PC-9 (cell line): Measurements from ENCODE around the gene NUCB2. TPM values are rescaled to one million over a fixed set of nuclear protein-coding genes. Genes with fewer than 3 reads are reported as not detected.

Source experiments
- BruUV-seq: library from RNA; stranded (reverse); fragments of 400-500 nt; replicated peaks from 2 replicates; lab custom pipeline; 2021; lab: Mats Ljungman, UMichigan
- CTCF ChIA-PET: fragments of 300-600 bp; sonication (Branson Sonifier 250); formaldehyde crosslinking; loops from one replicate; lab custom pipeline; 2022; ENCODE audit warnings: antibody characterized with exemption; lab: Charles Lee
- POLR2A ChIA-PET: fragments of 300-600 bp; sonication (Branson Sonifier 250); formaldehyde crosslinking; loops from one replicate; lab custom pipeline; 2022; ENCODE audit warnings: antibody characterized with exemption; ENCODE audit not compliant: unreplicated experiment; lab: Charles Lee
- DNase-seq, 2 experiments: peaks; one replicate each; pipeline versions ENCODE4 v3.0.0 to v3.0.0-alpha.2; 2015 to 2022; ENCODE audit warnings: mixed read lengths in 1 of 2
- H2AFZ ChIP-seq: fragments of 200-600 bp; sonication (generic); 2 replicates; pipeline ENCODE4 v1.8.1; 2017; ENCODE audit warnings: antibody characterized with exemption
- H3F3A ChIP-seq: fragments of 200-600 bp; sonication (generic); 2 replicates; pipeline ENCODE4 v1.8.1; 2017; ENCODE audit warnings: antibody characterized with exemption, mild to moderate bottlenecking, low read depth; ENCODE audit not compliant: insufficient read depth
- H3K27ac ChIP-seq: fragments of 200-600 bp; sonication (generic); 2 replicates; pipeline ENCODE4 v1.6.1; 2016; ENCODE audit warnings: mixed run types
- H3K27me3 ChIP-seq: fragments of 200-600 bp; sonication (generic); 2 replicates; pipeline ENCODE4 v1.6.1; 2016; ENCODE audit warnings: low read depth, mixed run types; ENCODE audit not compliant: insufficient read depth
- H3K36me3 ChIP-seq: fragments of 200-600 bp; sonication (generic); 2 replicates; pipeline ENCODE4 v1.6.1; 2016; ENCODE audit warnings: low read depth, mixed run types
- H3K4me1 ChIP-seq: fragments of 200-600 bp; sonication (generic); replicated peaks from 2 replicates; pipeline ENCODE4 v1.6.1; 2016; ENCODE audit warnings: mixed run types; ENCODE audit not compliant: insufficient read depth
- H3K4me2 ChIP-seq: fragments of 200-600 bp; sonication (generic); 2 replicates; pipeline ENCODE4 v1.6.1; 2017; ENCODE audit warnings: mixed run types
- H3K4me3 ChIP-seq: fragments of 200-600 bp; sonication (generic); 2 replicates; pipeline ENCODE4 v1.6.1; 2016; ENCODE audit warnings: mixed run types
- H3K79me2 ChIP-seq: fragments of 200-600 bp; sonication (generic); 2 replicates; pipeline ENCODE4 v1.6.1; 2017; ENCODE audit warnings: low read depth, mixed run types
- H3K9me2 ChIP-seq: fragments of 200-600 bp; sonication (generic); 2 replicates; pipeline ENCODE4 v1.8.1; 2017; ENCODE audit warnings: mild to moderate bottlenecking; ENCODE audit not compliant: insufficient read depth
- H3K9me3 ChIP-seq: fragments of 200-600 bp; sonication (generic); 2 replicates; pipeline ENCODE4 v1.8.1; 2016; ENCODE audit warnings: low read depth; ENCODE audit not compliant: insufficient read depth
- H4K20me1 ChIP-seq: fragments of 200-600 bp; sonication (generic); 2 replicates; pipeline ENCODE4 v1.8.1; 2017; ENCODE audit not compliant: insufficient read depth
- CTCF ChIP-seq: fragments of 200-600 bp; sonication (generic); conservative IDR thresholded peaks from 2 replicates; pipeline ENCODE4 v1.6.1; 2017; ENCODE audit warnings: mixed run types, antibody characterized with exemption, mild to moderate bottlenecking, moderate library complexity
- EZH2 ChIP-seq: fragments of 200-600 bp; sonication (generic); IDR thresholded peaks from 2 replicates; pipeline ENCODE4 v1.8.0; 2017; ENCODE audit warnings: antibody characterized with exemption, low read depth
- intact Hi-C: fragments of 100-400 bp; cut with micrococcal nuclease; formaldehyde crosslinking; loops from one replicate; pipeline ENCODE4 v1.10.0; 2022; ENCODE audit not compliant: unreplicated experiment
- total RNA-seq: library from RNA; stranded (reverse); gene quantifications from 2 replicates; pipeline ENCODE4 v1.2.3, GENCODE V29; 2021

Gene NUCB2
- total RNA-seq, 1 experiment from 2014 or later = 29.7 TPM

- H3K4me3 ChIP-seq = no peak overlapping the region
- H3K36me3 ChIP-seq = no peaks in the 10 kb centered on the region
- H3K9me3 ChIP-seq = no peaks in the 10 kb centered on the region
- H3K27me3 ChIP-seq = no peaks in the 10 kb centered on the region
- TF ChIP-seq CTCF = no peak
- TF ChIP-seq EZH2 = no peak
- no peak overlapping the region for H3K4me2 ChIP-seq
- intact Hi-C loops = no loop called here
- no peak overlapping the region for H2AFZ ChIP-seq
- H3K9me2 ChIP-seq = no peaks in the 10 kb centered on the region
- CTCF ChIA-PET = interaction anchor here (0.9 kb wide), 1 partner anchor 52 kb away, joined by 9 read pairs; no protein-coding TSS in a partner anchor
- no peaks in the 10 kb centered on the region for H3K79me2 ChIP-seq
- H3K4me1 ChIP-seq = no peaks in the 10 kb centered on the region
- no peak for DNase-seq
- no TSS peak for BruUV-seq
- no peaks in the 10 kb centered on the region for H3F3A ChIP-seq
- POLR2A ChIA-PET = no interaction called here
- no peak overlapping the region for H3K27ac ChIP-seq
- no peaks in the 10 kb centered on the region for H4K20me1 ChIP-seq
Observed at GRCh38 chr11:17294033-17294432, 17.5 kb downstream of the NUCB2 start.

DNA sequence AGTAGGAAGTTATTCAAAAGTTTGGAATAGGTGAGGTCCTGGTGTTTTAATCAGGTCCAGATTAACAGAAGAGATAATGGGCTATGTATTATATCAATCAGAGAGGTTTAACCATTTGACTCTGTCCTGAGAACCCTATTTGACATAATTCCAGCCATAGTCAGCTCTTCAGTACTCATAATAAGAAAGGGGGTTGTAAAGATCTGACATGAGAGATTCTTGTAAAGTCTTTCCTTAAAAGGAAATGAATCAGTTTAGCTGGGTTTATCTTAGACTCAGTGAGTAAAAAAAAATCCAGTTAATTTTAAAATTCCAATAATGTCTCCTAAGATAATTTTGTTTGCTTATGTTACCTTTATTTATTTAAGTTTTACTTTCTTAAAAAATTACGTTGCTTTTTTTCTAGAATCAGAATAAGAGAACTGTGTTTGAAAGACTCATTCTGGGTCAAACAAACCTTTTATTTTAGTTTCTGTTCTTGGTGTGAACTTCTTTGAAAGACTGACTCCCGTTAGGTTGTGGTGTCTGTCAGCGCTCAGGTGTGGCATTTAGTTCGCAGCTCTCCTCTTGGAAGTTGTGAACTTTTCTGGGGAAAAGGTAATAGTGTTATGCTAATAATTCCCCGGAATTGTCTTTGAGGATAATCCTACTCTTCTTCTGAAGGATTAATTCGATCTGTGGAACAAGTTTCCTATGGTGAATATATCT is 20.5 kb downstream of the NUCB2 start:
- TF ChIP-seq CTCF (no peak), EZH2 (no peak)
- Histone ChIP-seq H3K4me2 (no peak overlapping the region), H3K27me3 (no peaks in the 10 kb centered on the region), H3K27ac (no peak overlapping the region), H3K9me2 (no peaks in the 10 kb centered on the region), H3K9me3 (no peaks in the 10 kb centered on the region), H3K79me2 (no peaks in the 10 kb centered on the region), H2AFZ (no peak overlapping the region), H3K4me1 (no peaks in the 10 kb centered on the region), H3K4me3 (no peak overlapping the region), H3K36me3 (no peaks in the 10 kb centered on the region), H3F3A (no peaks in the 10 kb centered on the region), H4K20me1 (no peaks in the 10 kb centered on the region)
- intact Hi-C loops = no loop called here
- DNase-seq = no peak
- ChIA-PET POLR2A (no interaction called here), CTCF (no interaction called here)
- no TSS peak for BruUV-seq

DNA sequence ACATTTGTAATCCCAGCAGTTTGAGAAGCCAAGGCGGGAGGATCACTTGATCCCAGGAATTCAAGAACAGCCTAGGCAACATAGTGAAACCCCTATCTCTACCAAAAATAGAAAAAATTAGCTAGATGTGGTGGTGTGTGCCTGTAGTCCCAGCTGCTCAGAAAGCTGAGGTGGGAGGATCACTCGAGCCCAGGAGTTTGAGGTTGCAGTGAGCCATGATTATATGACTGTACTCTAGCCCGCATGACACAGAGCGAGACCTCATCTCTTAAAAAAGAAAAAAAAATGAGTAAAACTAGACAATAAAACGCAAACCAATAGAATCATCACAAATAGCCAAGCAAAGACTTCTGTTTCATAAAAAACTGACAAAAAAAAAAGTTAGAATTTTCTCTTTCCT is 21.8 kb downstream of the NUCB2 start:
- H2AFZ ChIP-seq = no peak overlapping the region
- no peaks in the 10 kb centered on the region for H3K79me2 ChIP-seq
- no peaks in the 10 kb centered on the region for H4K20me1 ChIP-seq
- intact Hi-C loops = no loop called here
- ChIA-PET POLR2A (no interaction called here), CTCF (interaction anchor here (0.6 kb wide), 1 partner anchor 238 kb away, joined by 3 read pairs; no protein-coding TSS in a partner anchor)
- H3K27me3 ChIP-seq = no peaks in the 10 kb centered on the region
- H3K9me2 ChIP-seq = no peaks in the 10 kb centered on the region
- no peak overlapping the region for H3K4me2 ChIP-seq
- H3K27ac ChIP-seq = no peak overlapping the region
- TF ChIP-seq CTCF = no peak
- no peak for TF ChIP-seq EZH2
- H3K4me1 ChIP-seq = no peaks in the 10 kb centered on the region
- no peaks in the 10 kb centered on the region for H3K9me3 ChIP-seq
- no peak overlapping the region for H3K4me3 ChIP-seq
- H3K36me3 ChIP-seq = no peaks in the 10 kb centered on the region
- no peak for DNase-seq
- no TSS peak for BruUV-seq
- H3F3A ChIP-seq = no peaks in the 10 kb centered on the region
